Natural killer cell (primary cell): ENCODE measurements around the gene AQP9. TPM values are rescaled to one million over a fixed set of nuclear protein-coding genes. Genes with fewer than 3 reads are reported as not detected.

ENCODE experiments used
- ATAC-seq, 3 donors: fragments of 150-1000 bp in 2 of 3; fragments of 200-7000 bp in 1 of 3; cut with Tn5 transposase; 1 replicate in 1 of 3; 2 replicates in 2 of 3; pipeline ENCODE4 v1.10.0; 2021; ENCODE audit warnings: mild to moderate bottlenecking in 2 of 3, moderate library complexity in 2 of 3
- DNase-seq, 2 donors: peaks; one replicate each; pipeline versions ENCODE4 v3.0.0 to v3.0.0-alpha.2; 2013 to 2021; ENCODE audit warnings: mixed read lengths in 1 of 2
- H3K27ac ChIP-seq: one replicate; pipeline ENCODE4 v1.5.1; 2013; ENCODE audit warnings: mild to moderate bottlenecking, low read length
- H3K27me3 ChIP-seq: one replicate; pipeline ENCODE4 v1.6.1; 2013; ENCODE audit warnings: low read length; ENCODE audit not compliant: control insufficient read depth, insufficient read depth
- H3K36me3 ChIP-seq: one replicate; pipeline ENCODE4 v1.6.1; 2013; ENCODE audit warnings: low read length; ENCODE audit not compliant: control insufficient read depth, insufficient read depth
- H3K4me1 ChIP-seq: one replicate; pipeline ENCODE4 v1.6.1; 2013; ENCODE audit warnings: low read length; ENCODE audit not compliant: control insufficient read depth, insufficient read depth
- H3K4me3 ChIP-seq: one replicate; pipeline ENCODE4 v1.5.1; 2013; ENCODE audit warnings: low read length
- H3K9me3 ChIP-seq: one replicate; pipeline ENCODE4 v1.6.1; 2013; ENCODE audit warnings: low read length; ENCODE audit not compliant: control insufficient read depth, insufficient read depth
- H3K27ac Mint-ChIP-seq, 2 donors: one replicate each; pipeline ENCODE4 v1.8.0; 2022; ENCODE audit warnings: mild to moderate bottlenecking in 2 of 2, mixed read lengths in 2 of 2, moderate library complexity in 1 of 2
- H3K27me3 Mint-ChIP-seq, 2 donors: one replicate each; pipeline ENCODE4 v1.8.0; 2022; ENCODE audit warnings: low read depth in 2 of 2, mixed read lengths in 2 of 2
- H3K36me3 Mint-ChIP-seq: one replicate; pipeline ENCODE4 v1.8.0; 2022; ENCODE audit warnings: mixed read lengths
- H3K4me1 Mint-ChIP-seq, 2 donors: one replicate each; pipeline ENCODE4 v1.8.0; 2022; ENCODE audit warnings: mixed read lengths in 2 of 2
- H3K4me3 Mint-ChIP-seq: one replicate; pipeline ENCODE4 v1.8.0; 2022; ENCODE audit warnings: mild to moderate bottlenecking, moderate library complexity, mixed read lengths
- H3K9me3 Mint-ChIP-seq, 2 donors: one replicate each; pipeline ENCODE4 v1.8.0; 2022; ENCODE audit warnings: mixed read lengths in 2 of 2
- CTCF ChIP-seq: fragments of 200-600 bp; IDR thresholded peaks from one replicate; pipeline ENCODE4 v1.8.0; 2022; ENCODE audit warnings: antibody characterized with exemption
- WGBS: methylation state at CpG from one replicate; pipeline ENCODE4 v1.1.7; 2013; ENCODE audit warnings: missing lambda C conversion rate; ENCODE audit not compliant: insufficient coverage; 5-methylcytosine and 5-hydroxymethylcytosine counted together
- intact Hi-C: fragments of 100-400 bp; cut with micrococcal nuclease; formaldehyde crosslinking; loops from one replicate; pipeline ENCODE4 v1.14.2; 2022
- total RNA-seq, 4 donors: library from RNA; stranded (reverse); fragments of 120-200 nt in 1 of 4; gene quantifications; one replicate each; pipeline versions ENCODE4 v1.2.3 to v1.2.4, GENCODE V29; 2013 to 2022

Gene AQP9
- total RNA-seq, 3 donors from 2014 or later (not counting 1 experiment from before 2014, with no cell fraction given), result 2.4 to 19.7 (median 2.8) TPM

- no peak for TF ChIP-seq CTCF
- no peaks in the 10 kb centered on the region for H3K9me3 ChIP-seq
- DNase-seq, result no peak
- H3K4me1 ChIP-seq, result no peaks in the 10 kb centered on the region
- Mint-ChIP-seq H3K36me3 (peaks cover 5% of the 10 kb centered on the region), H3K4me3 (no peak overlapping the region), H3K4me1 (no peaks in the 10 kb centered on the region), H3K27me3 (peaks cover 7 to 17% of the 10 kb centered on the region in 2 donors), H3K9me3 (no peaks in the 10 kb centered on the region), H3K27ac (no peak overlapping the region)
- no peak for ATAC-seq
- intact Hi-C loops, result no loop called here
- 95% methylated on average over 1 of the region's 1 CpG for WGBS
- H3K36me3 ChIP-seq, result no peaks in the 10 kb centered on the region
- H3K27ac ChIP-seq, result no peak overlapping the region
- peaks cover 2% of the 10 kb centered on the region for H3K27me3 ChIP-seq
- H3K4me3 ChIP-seq, result no peak overlapping the region
Measured at GRCh38 chr15:58124585-58124984, 13.6 kb upstream of the AQP9 start.

GRCh38 chr15:58125333-58125732 is 12.8 kb upstream of the AQP9 start:
- Mint-ChIP-seq H3K4me1 (no peaks in the 10 kb centered on the region), H3K36me3 (peaks cover 5% of the 10 kb centered on the region), H3K9me3 (no peaks in the 10 kb centered on the region), H3K27ac (no peak overlapping the region), H3K27me3 (peaks cover 7 to 13% of the 10 kb centered on the region in 2 donors), H3K4me3 (no peak overlapping the region)
- intact Hi-C loops, result no loop called here
- no peak overlapping the region for H3K4me3 ChIP-seq
- no peak for ATAC-seq
- peaks cover 2% of the 10 kb centered on the region for H3K27me3 ChIP-seq
- no peaks in the 10 kb centered on the region for H3K9me3 ChIP-seq
- DNase-seq, result no peak
- TF ChIP-seq CTCF, result no peak
- no peaks in the 10 kb centered on the region for H3K4me1 ChIP-seq
- no peaks in the 10 kb centered on the region for H3K36me3 ChIP-seq
- no peak overlapping the region for H3K27ac ChIP-seq

- DNase-seq (no peak), ATAC-seq (no peak)
- WGBS, result 84% methylated on average over 4 of the region's 4 CpGs
- Histone ChIP-seq H3K4me1 (no peaks in the 10 kb centered on the region), H3K9me3 (no peaks in the 10 kb centered on the region), H3K4me3 (no peak overlapping the region), H3K27me3 (no peaks in the 10 kb centered on the region), H3K27ac (no peak overlapping the region), H3K36me3 (no peaks in the 10 kb centered on the region)
- Mint-ChIP-seq H3K27me3 (peaks cover 11 to 54% of the 10 kb centered on the region in 2 donors), H3K4me3 (no peak overlapping the region), H3K27ac (no peak overlapping the region), H3K9me3 (no peaks in the 10 kb centered on the region), H3K36me3 (no peaks in the 10 kb centered on the region), H3K4me1 (no peaks in the 10 kb centered on the region)
- intact Hi-C loops, result no loop called here
- no peak for TF ChIP-seq CTCF
Measured at GRCh38 chr15:58134886-58135285, 3.3 kb upstream of the AQP9 start.

GRCh38 chr15:58135511-58136174 is 2.5 kb upstream of the AQP9 start:
- H3K27ac ChIP-seq, result no peak overlapping the region
- H3K4me3 Mint-ChIP-seq, result no peak overlapping the region
- no peaks in the 10 kb centered on the region for H3K4me1 ChIP-seq
- ATAC-seq, result no peak
- no peaks in the 10 kb centered on the region for H3K27me3 ChIP-seq
- no peaks in the 10 kb centered on the region for H3K9me3 ChIP-seq
- no peaks in the 10 kb centered on the region for H3K36me3 Mint-ChIP-seq
- no peak for TF ChIP-seq CTCF
- no peaks in the 10 kb centered on the region for H3K9me3 Mint-ChIP-seq
- H3K27ac Mint-ChIP-seq, result no peak overlapping the region
- no peak overlapping the region for H3K4me3 ChIP-seq
- H3K27me3 Mint-ChIP-seq, result peaks cover 11 to 55% of the 10 kb centered on the region in 2 donors
- WGBS, result 86% methylated on average over 1 of the region's 2 CpGs
- DNase-seq, result no peak
- no peaks in the 10 kb centered on the region for H3K4me1 Mint-ChIP-seq
- no peaks in the 10 kb centered on the region for H3K36me3 ChIP-seq
- intact Hi-C loops, result no loop called here
